GM19455 (cell line): ENCODE measurements around the gene SHANK3.
"Not testable (repeated sequence)": the region's sequence is repeated elsewhere in the genome, so short reads cannot be mapped to it uniquely, and the experiment has no call there.

Experiments
- ATAC-seq: cut with Tn5 transposase; IDR thresholded peaks from one replicate; pipeline ENCODE4 v1.9.1; 2021; ENCODE audit not compliant: unreplicated experiment

The SHANK3 gene

GRCh38 chr22:50653256-50653655 lies 19.4 kb upstream of the SHANK3 start:
- no peak for ATAC-seq

- ATAC-seq = not testable (repeated sequence)
Measured at GRCh38 chr22:50654664-50655063, 18.0 kb upstream of the SHANK3 start.

GRCh38 chr22:50656122-50657070 lies 16.2 kb upstream of the SHANK3 start:
- no peak for ATAC-seq

GRCh38 chr22:50657925-50658324 lies 14.7 kb upstream of the SHANK3 start:
- ATAC-seq = no peak

GRCh38 chr22:50659711-50660110 lies 12.9 kb upstream of the SHANK3 start:
- not testable (repeated sequence) for ATAC-seq

GRCh38 chr22:50660306-50660705 lies 12.3 kb upstream of the SHANK3 start:
- no peak for ATAC-seq

- ATAC-seq = no peak
Measured at GRCh38 chr22:50665212-50665611, 7.4 kb upstream of the SHANK3 start.

GRCh38 chr22:50665738-50666137 lies 6.9 kb upstream of the SHANK3 start:
- no peak for ATAC-seq

- ATAC-seq = no peak
Measured at GRCh38 chr22:50670513-50670912, 2.1 kb upstream of the SHANK3 start.

GRCh38 chr22:50670914-50671538 lies 1.6 kb upstream of the SHANK3 start:
- no peak for ATAC-seq

- no peak for ATAC-seq
Measured at GRCh38 chr22:50671641-50672040, 982 bp upstream of the SHANK3 start.

GRCh38 chr22:50672041-50672440 lies 582 bp upstream of the SHANK3 start:
- no peak for ATAC-seq

- no peak for ATAC-seq
Measured at GRCh38 chr22:50673231-50674129, 857 bp downstream of the SHANK3 start.

GRCh38 chr22:50674130-50674500 lies 1.5 kb downstream of the SHANK3 start:
- no peak for ATAC-seq

- ATAC-seq = no peak
Measured at GRCh38 chr22:50674606-50675552, 2.3 kb downstream of the SHANK3 start.

- no peak for ATAC-seq
Measured at GRCh38 chr22:50675553-50676179, 3.0 kb downstream of the SHANK3 start.

GRCh38 chr22:50676180-50676636 lies 3.6 kb downstream of the SHANK3 start:
- no peak for ATAC-seq

- no peak for ATAC-seq
Measured at GRCh38 chr22:50676661-50677492, 4.3 kb downstream of the SHANK3 start.
